WTC11 (cell line): ENCODE data around the gene SAMD10. TPM values are rescaled to one million over a fixed set of nuclear protein-coding genes. Genes with fewer than 3 reads are reported as not detected.

Experiments used
- ATAC-seq: fragments of 200-7000 bp; cut with Tn5 transposase; 2 replicates; pipeline ENCODE4 v1.10.0; 2021; ENCODE audit warnings: mild to moderate bottlenecking, moderate library complexity
- CTCF ChIA-PET: fragments of 300-600 bp; sonication (Branson Sonifier 250); formaldehyde crosslinking; loops from one replicate; lab custom pipeline; 2021; ENCODE audit warnings: antibody characterized with exemption; lab: Charles Lee
- POLR2A ChIA-PET: fragments of 350-600 bp; sonication (Branson Sonifier 250); formaldehyde crosslinking; loops from one replicate; lab custom pipeline; 2021; ENCODE audit warnings: antibody characterized with exemption; lab: Charles Lee
- DNase-seq: peaks from one replicate; pipeline ENCODE4 v3.0.0; 2021; ENCODE audit warnings: low spot score
- H3K27ac Mint-ChIP-seq: 2 replicates; pipeline ENCODE4 v1.8.0; 2021; ENCODE audit warnings: mixed read lengths
- H3K27me3 Mint-ChIP-seq: 2 replicates; pipeline ENCODE4 v1.8.0; 2021; ENCODE audit warnings: low read depth, mild to moderate bottlenecking, moderate library complexity, mixed read lengths
- H3K36me3 Mint-ChIP-seq: 2 replicates; pipeline ENCODE4 v1.8.0; 2021; ENCODE audit warnings: mixed read lengths
- H3K4me1 Mint-ChIP-seq: 2 replicates; pipeline ENCODE4 v1.8.0; 2022; ENCODE audit warnings: mixed read lengths
- H3K4me3 Mint-ChIP-seq: 2 replicates; pipeline ENCODE4 v1.8.0; 2021; ENCODE audit warnings: mild to moderate bottlenecking, moderate library complexity, mixed read lengths
- H3K9me3 Mint-ChIP-seq: 2 replicates; pipeline ENCODE4 v1.8.0; 2021; ENCODE audit warnings: mixed read lengths
- E2F4 ChIP-seq: sonication (generic); formaldehyde crosslinking; IDR thresholded peaks from 2 replicates; pipeline ENCODE4 v1.8.1; 2022; ENCODE audit warnings: low read depth, mild to moderate bottlenecking, moderate library complexity, missing genetic modification reagents, borderline replicate concordance
- ETV6 ChIP-seq: sonication (generic); formaldehyde crosslinking; IDR thresholded peaks from 2 replicates; pipeline ENCODE4 v1.8.1; 2022; ENCODE audit warnings: mild to moderate bottlenecking, missing genetic modification reagents
- FOXP1 ChIP-seq: sonication (generic); formaldehyde crosslinking; IDR thresholded peaks from 2 replicates; pipeline ENCODE4 v1.8.0; 2022; ENCODE audit warnings: missing genetic modification reagents, mild to moderate bottlenecking, moderate library complexity, borderline replicate concordance
- GRHL2 ChIP-seq: fragments of 250-450 bp; sonication (Bioruptor Pico); IDR thresholded peaks from 2 replicates; pipeline ENCODE4 v1.8.0; 2022; ENCODE audit warnings: mild to moderate bottlenecking, moderate library complexity; ENCODE audit not compliant: insufficient replicate concordance, severe bottlenecking
- GTF2I ChIP-seq: fragments of 250-450 bp; sonication (Bioruptor Pico); conservative IDR thresholded peaks from 2 replicates; pipeline ENCODE4 v1.4.0; 2021; ENCODE audit warnings: mild to moderate bottlenecking
- HMGXB4 ChIP-seq: sonication (generic); formaldehyde crosslinking; IDR thresholded peaks from 2 replicates; pipeline ENCODE4 v1.8.1; 2023; ENCODE audit warnings: mild to moderate bottlenecking, moderate library complexity, missing genetic modification reagents
- JAZF1 ChIP-seq: fragments of 250-450 bp; sonication (Bioruptor Pico); IDR thresholded peaks from 2 replicates; pipeline ENCODE4 v1.9.0; 2021; ENCODE audit warnings: moderate library complexity, mild to moderate bottlenecking, inconsistent platforms
- NFATC4 ChIP-seq: fragments of 250-450 bp; sonication (Bioruptor Pico); IDR thresholded peaks from 2 replicates; pipeline ENCODE4 v1.9.0; 2021; ENCODE audit warnings: mild to moderate bottlenecking
- NFE2L1 ChIP-seq: sonication (generic); formaldehyde crosslinking; IDR thresholded peaks from 2 replicates; pipeline ENCODE4 v1.8.1; 2023; ENCODE audit warnings: missing genetic modification reagents
- NR1H2 ChIP-seq: sonication (generic); formaldehyde crosslinking; IDR thresholded peaks from 2 replicates; pipeline ENCODE4 v1.9.0; 2021; ENCODE audit warnings: mild to moderate bottlenecking, moderate library complexity, missing genetic modification reagents
- PRRX2 ChIP-seq: fragments of 250-450 bp; sonication (Bioruptor Pico); IDR thresholded peaks from 2 replicates; pipeline ENCODE4 v1.8.0; 2021; ENCODE audit warnings: mild to moderate bottlenecking
- SP1 ChIP-seq: sonication (generic); formaldehyde crosslinking; conservative IDR thresholded peaks from 2 replicates; pipeline ENCODE4 v1.8.1; 2022; ENCODE audit warnings: missing genetic modification reagents
- USF1 ChIP-seq: sonication (generic); formaldehyde crosslinking; IDR thresholded peaks from 2 replicates; pipeline ENCODE4 v1.8.0; 2022; ENCODE audit warnings: mild to moderate bottlenecking, missing genetic modification reagents
- USF2 ChIP-seq: sonication (generic); formaldehyde crosslinking; IDR thresholded peaks from 2 replicates; pipeline ENCODE4 v1.8.1; 2023; ENCODE audit warnings: mild to moderate bottlenecking, missing genetic modification reagents, moderate library complexity
- ZBTB21 ChIP-seq: sonication (generic); formaldehyde crosslinking; IDR thresholded peaks from 2 replicates; pipeline ENCODE4 v1.8.1; 2023; ENCODE audit warnings: mild to moderate bottlenecking, missing genetic modification reagents, borderline replicate concordance
- ZBTB43 ChIP-seq: sonication (generic); formaldehyde crosslinking; IDR thresholded peaks from 2 replicates; pipeline ENCODE4 v1.8.1; 2023; ENCODE audit warnings: mild to moderate bottlenecking, missing genetic modification reagents
- ZNF121 ChIP-seq: sonication (generic); formaldehyde crosslinking; IDR thresholded peaks from 2 replicates; pipeline ENCODE4 v1.8.0; 2023; ENCODE audit warnings: missing genetic modification reagents
- ZNF232 ChIP-seq: sonication (generic); formaldehyde crosslinking; IDR thresholded peaks from 2 replicates; pipeline ENCODE4 v1.8.0; 2022; ENCODE audit warnings: mild to moderate bottlenecking, missing genetic modification reagents
- total RNA-seq: library from RNA; stranded (reverse); gene quantifications from 3 replicates; pipeline ENCODE4 v1.2.3, GENCODE V29; 2021

Gene SAMD10
- total RNA-seq, 1 experiment from 2014 or later = 6.2 TPM

GRCh38 chr20:63957004-63957689 lies 22.3 kb downstream of the SAMD10 start (continued):
- TF ChIP-seq GRHL2 (CRISPR knock-in tag) (no peak), FOXP1 (CRISPR knock-in tag) (peak; percentile 36; the same call in 1 of the 2 replicates), NFE2L1 (CRISPR knock-in tag) (no peak), NFATC4 (CRISPR knock-in tag) (no peak), NR1H2 (CRISPR knock-in tag) (no peak), ZNF121 (CRISPR knock-in tag) (0 out of 2 replicates have a peak, but pooled peaks have one; percentile 22), ETV6 (peak; percentile 36; the same call in 1 of the 2 replicates), ZNF232 (no peak), ZBTB43 (peak; percentile 36; the same call in 1 of the 2 replicates), GTF2I (CRISPR knock-in tag) (no peak), USF2 (CRISPR knock-in tag) (no peak), E2F4 (no peak), ZBTB21 (CRISPR knock-in tag) (0 out of 2 replicates have a peak, but pooled peaks have one; percentile 61), SP1 (CRISPR knock-in tag) (peak; percentile 74; the same call in 1 of the 2 replicates), PRRX2 (CRISPR knock-in tag) (no peak), JAZF1 (CRISPR knock-in tag) (no peak), HMGXB4 (peak; percentile 23; the same call in 1 of the 2 replicates)

GRCh38 chr20:63956664-63957003 lies 22.8 kb downstream of the SAMD10 start:
- ATAC-seq = no peak
- H3K9me3 Mint-ChIP-seq = no peaks in the 10 kb centered on the region
- POLR2A ChIA-PET = interaction anchor here (1.0 to 1.5 kb wide), 4 partner anchors 15 to 1340 kb away, joined by 3 to 4 read pairs (median 4); partner anchors contain the start of gene PRPF6

More at GRCh38 chr20:63956664-63957003, 22.8 kb downstream of the SAMD10 start:
- no peak for TF ChIP-seq USF1 (CRISPR knock-in tag)
- TF ChIP-seq, all 79 proteins: peak for 0
- Mint-ChIP-seq H3K4me3 (peak overlapping the region; percentile 76), H3K4me1 (peaks cover 20% of the 10 kb centered on the region), H3K27me3 (no peaks in the 10 kb centered on the region), H3K27ac (no peak overlapping the region), H3K36me3 (peaks cover 6% of the 10 kb centered on the region)
- CTCF ChIA-PET = interaction anchor here (0.6 to 5.0 kb wide), 10 partner anchors 14 to 331 kb away, joined by 3 to 54 read pairs (median 3); partner anchors contain the start of genes ARFRP1, PRPF6, SAMD10 and ZGPAT
- no peak for DNase-seq
